Forelimb muscle (tissue), 1 donor: ENCODE results near the gene GSG1L. TPM values are rescaled to one million over a fixed set of nuclear protein-coding genes. Genes with fewer than 3 reads are reported as not detected.

Source experiments
- DNase-seq: peaks from one replicate; pipeline ENCODE4 v3.0.0-alpha.2; 2013; ENCODE audit warnings: low read depth
- polyA plus RNA-seq: library from polyadenylated mRNA; unstranded; fragments of 120-200 nt; gene quantifications from one replicate; pipeline ENCODE4 v1.2.1, GENCODE V29; 2013; ENCODE audit not compliant: insufficient read length

The GSG1L gene
- polyA plus RNA-seq, 1 donor: 2.0 TPM

DNA sequence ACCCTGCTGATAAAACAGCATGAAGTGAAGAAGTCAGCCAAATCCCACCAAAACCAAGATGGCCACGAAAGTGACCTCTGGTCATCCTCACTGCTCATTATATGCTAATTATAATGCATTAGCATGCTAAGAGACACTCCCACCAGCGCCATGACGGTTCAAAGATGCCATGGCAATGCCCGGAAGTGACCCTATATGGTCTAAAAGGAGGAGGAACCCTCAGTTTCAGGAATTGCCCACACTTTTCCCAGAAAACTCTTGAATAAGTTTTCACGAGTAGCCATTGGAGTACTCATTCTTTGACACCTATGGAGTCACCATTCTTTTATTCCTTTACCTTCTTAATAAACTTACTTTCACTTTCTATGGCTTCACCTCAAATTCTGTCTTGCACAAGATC, 44.3 kb downstream of the GSG1L start:
- no peak for DNase-seq

- no peak for DNase-seq
These were observed 48.7 kb downstream of the GSG1L start for GRCh38 chr16:28014851-28015250.

DNA sequence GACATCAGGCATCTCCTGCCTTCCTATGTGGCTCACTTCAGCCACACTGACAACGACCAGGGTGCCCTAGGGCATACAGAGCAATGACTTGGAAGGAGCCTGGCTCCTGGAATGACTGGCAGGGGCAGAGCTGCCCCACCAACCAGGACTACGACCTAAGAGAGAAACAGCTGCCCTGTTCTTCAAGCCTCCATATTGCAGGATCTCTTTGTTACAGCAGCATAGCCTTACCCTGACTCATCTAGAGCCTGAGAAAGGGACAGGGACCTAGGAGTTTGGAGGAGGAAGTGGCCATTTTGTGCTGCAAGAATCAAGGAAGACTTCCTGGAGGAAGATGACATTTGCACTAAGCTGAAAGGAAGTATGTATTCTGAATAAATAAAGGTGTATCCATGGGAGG, 49.6 kb downstream of the GSG1L start:
- DNase-seq: no peak

DNA sequence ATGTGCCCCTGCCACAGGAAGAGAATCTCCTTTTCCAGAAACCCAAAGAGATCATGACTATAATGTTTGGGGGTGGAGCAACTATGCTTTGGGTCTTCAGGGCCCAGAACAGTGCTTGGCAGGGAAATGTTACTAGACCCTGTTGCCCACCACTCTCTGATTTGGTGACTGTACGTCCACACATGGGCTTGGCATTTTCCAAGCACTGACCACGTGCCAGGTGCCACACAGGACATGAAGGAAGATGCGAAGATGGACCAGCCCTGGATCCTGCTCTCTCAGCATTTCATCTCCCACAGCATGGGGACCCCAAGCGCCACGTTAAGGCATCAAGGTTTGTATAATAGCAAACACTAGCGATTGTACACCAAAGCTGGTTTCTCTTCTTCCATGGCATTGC, 50.1 kb downstream of the GSG1L start:
- DNase-seq: no peak

- peak; percentile 17 for DNase-seq
These were observed 51.5 kb downstream of the GSG1L start for GRCh38 chr16:28011971-28012445.

DNA sequence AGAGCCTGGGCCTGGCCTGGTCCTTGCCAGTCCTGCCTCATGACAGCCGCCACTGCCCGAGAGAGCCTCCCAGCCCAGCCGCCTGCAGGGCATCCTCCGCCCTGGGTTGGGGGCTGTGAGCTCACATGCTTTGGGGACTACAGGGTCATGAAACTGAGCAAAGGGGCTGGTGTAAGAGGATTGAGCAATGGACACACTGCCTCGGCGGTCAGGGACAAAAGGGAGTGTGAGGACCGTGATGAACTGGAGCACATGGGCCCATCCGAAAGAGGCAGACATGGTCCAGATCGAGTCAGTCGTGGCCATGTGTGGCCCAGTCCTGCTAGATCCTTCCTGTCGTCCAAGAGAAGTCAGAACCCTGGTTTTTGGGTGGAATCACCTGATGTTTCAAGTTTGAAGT, 52.3 kb downstream of the GSG1L start:
- DNase-seq: no peak

DNA sequence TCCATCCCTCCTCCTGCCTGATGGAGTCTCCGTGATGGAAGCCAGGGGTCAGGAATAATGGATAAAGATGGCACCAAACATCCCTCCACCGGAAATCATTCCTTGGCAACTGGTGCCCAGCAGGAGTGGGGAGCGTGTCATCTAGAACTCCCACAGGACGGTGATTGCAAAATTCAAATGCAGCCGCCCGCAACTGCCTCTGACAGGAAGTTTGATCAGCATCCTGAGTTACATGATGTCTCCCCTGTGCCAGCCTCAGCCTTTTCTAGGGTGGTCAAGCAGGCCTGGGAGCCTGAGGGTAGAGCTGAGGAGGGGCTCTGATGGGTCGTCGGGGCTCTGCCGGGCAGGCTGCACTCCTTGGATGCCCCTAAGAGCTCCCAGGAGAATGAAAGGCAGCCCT, 52.8 kb downstream of the GSG1L start:
- DNase-seq: no peak

GRCh38 chr16:28009586-28010373, 53.7 kb downstream of the GSG1L start:
- DNase-seq: no peak

DNA sequence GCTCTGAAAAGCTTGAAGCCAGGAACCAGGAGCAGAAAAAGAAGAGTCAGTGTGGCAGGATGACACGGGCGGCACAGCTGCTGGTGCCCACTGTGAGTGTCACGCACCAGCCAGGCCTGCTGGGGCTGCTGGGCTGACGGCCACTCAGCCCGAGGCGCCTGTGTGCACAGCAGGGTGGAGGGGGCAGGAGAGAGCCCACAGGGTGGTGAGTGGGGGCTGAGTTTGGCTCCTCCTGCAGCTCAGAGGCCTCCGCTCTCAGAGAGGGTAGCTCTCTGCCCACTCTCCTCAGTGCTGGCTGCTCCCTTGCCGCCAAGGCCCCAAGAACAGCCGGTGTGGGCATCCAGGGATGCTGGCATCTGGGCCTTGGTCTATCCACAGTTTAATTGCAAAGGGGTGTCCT, 59.6 kb downstream of the GSG1L start:
- DNase-seq: no peak

DNA sequence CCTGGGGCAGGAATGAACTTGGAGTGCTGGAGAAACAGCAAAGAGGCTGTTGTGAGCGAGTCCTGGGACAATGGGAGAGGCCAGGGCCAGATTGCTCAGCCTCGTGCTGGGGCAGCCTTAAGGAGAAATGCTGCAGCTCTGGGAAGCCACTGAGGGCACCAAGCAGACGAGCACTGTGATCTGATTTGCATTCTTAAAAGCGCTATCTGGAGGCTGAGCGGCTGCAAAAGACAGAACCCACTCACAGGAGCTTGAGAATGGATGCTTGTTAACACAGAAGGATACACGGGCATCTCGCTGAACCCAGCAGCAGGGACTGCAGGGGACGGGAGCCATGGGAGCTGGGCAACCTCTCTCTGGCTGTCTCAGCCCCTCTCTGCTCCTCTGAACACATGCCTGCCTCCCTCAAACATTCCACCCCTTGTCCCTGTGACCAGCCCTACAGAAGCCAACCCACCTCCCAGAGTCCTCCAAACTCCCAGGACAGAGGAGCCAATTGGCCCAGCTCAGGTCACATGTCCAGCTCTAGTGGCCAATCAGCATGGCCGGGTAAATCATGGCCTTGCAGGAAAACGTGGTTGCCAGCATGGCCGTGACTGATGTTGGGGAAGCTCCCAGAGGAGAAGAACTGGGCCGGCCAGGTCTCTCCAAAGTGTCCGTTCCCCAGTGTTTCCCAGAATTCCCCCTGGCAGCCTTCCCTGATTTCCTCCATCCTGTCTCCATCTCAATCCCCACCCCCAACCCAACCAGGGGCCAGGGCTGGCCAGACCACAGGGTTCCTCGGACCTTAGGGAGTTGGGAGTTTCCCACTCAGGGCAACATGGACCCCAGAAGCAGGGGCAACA, 60.3 kb downstream of the GSG1L start:
- DNase-seq: no peak

DNA sequence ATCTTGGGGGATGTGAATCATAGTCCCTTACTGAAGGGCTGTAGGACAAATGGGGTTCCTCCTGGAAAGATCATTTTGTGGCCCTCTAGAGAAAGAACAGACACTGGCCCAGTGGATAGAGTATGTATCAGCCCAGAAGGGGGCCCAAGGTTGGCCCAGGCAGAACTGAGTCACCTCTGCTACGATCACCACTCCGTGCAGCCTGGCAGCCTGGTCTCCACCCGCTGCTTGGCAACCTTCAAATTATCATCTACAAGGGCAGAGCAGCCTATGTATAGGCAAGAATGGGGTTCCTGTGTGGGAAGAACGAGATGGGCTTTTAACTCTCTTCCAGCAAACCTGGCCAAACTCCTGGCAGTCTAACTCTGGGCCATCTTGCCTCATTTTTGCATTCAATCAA, 61.9 kb downstream of the GSG1L start:
- DNase-seq: no peak

DNA sequence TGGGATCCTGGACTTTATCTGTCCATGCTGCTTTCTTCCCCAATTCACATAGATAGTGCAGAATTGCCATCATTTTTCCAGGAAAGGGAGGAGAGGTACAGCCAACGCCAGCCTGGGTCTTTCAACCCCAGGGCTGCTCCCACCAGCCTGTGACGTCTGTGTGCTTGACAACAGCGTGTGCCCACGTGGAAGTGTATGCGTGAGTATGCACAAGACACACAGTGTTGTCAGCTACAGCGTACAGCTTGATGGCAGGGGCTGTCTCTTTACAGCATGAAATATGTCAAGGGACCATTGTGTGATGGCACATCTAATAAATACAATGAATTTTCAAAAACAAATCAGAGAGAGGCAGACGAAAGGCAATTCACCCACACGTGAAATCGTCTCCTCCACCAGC, 62.3 kb downstream of the GSG1L start:
- DNase-seq: no peak

DNA sequence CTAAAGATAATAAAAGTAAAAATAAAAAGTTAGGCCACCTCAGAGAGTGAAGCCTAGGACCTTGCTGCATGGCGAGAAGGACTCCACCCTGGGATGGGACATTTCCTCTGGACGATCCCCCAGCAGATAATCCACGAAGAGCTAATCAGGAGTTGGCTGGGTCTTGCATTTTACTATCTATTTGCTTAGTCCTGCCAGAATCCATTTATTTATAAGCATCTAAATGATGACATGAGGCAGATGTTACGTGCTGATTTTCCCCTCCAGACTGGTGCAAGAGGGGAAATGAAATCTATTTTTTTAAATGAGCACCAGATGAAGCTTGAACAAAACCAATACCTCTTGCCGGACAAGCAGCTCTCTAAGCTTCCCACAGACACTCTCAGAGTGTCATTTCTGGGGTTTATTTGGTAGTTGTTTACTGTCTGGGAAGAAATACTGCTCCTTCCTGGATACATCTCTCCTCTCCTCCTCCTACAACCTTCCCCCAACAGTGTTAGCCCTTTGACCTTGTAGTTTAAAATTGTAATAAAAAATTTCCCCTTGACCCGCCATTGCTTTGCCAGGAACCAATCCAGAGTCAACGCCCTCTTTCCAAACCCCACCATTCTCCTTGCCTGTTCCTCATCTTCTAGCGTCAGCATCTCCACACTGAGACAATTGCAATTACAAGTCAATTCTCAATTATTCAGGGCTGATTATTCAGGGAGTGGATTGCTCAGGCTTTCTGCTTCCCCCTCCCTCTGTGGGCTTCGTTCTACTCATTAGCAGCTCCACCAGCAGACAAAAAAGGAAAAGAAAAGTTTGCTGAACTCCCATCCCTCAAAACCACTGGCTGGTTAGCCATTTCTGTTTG, 63.0 kb downstream of the GSG1L start:
- no peak for DNase-seq

DNA sequence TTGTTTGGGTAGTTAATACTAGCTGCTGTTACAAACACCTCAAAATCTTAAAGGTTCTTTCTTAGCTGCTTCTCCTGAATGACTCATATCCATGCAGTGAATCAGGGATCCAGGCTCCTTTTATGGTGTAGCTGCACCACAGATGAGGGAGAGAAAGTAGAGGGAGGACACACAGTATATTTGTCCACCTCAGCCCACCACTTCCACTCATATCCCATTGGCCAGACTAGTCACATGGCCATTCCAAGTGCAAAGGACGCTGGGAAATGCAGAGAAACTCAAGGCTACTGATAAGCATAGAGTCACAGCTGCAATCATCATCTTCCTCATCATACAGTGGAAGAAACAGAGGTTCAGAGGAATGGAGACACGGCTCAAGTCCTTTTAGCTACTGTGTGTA, 63.8 kb downstream of the GSG1L start:
- no peak for DNase-seq

DNA sequence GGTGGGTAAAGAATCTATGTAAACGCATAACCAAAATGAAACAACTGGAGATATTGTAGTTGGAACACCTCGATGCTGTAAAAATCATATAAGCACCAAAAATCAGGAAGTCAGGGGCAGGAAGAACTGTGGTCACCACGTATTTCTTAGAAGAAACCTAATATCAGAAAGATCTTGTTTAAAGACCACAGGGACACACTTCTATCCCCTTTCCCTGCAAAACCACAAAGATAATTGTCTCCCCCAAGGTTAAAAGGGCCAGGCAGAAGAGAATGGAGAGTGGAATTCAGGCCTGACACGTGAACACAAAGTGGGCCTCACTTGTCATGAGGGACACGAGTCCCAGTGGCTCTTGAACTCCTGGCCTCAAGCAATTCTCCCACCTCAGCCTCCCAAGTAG, 68.1 kb downstream of the GSG1L start:
- DNase-seq: no peak

GRCh38 chr16:27994686-27995085, 68.8 kb downstream of the GSG1L start:
- no peak for DNase-seq

GRCh38 chr16:27993587-27993986, 69.9 kb downstream of the GSG1L start:
- no peak for DNase-seq

DNA sequence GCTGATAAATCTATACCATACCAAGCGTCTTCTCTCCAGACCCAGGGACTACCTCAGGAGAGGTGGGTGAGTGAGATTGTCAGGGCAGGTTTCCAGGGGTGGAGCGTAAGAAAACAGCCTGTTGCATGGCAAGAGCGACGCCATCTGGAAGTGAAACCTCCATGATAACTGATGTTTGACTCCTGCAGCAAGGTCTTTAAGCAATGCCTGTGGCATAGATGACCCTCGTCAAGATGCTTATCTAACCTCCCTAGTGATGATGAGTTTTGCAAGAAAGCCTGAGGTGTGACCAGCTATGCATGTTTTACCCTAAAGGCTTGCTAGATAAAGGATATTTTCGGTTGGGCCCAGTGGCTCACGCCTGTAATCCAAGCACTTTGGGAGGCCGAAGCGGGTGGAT, 71.6 kb downstream of the GSG1L start:
- DNase-seq: no peak

- no peak for DNase-seq
These were observed 77.5 kb downstream of the GSG1L start for GRCh38 chr16:27985981-27986380.

- no peak for DNase-seq
These were observed 79.4 kb downstream of the GSG1L start for GRCh38 chr16:27984121-27984520.

- no peak for DNase-seq
These were observed 80.3 kb downstream of the GSG1L start for GRCh38 chr16:27983244-27983643.

DNA sequence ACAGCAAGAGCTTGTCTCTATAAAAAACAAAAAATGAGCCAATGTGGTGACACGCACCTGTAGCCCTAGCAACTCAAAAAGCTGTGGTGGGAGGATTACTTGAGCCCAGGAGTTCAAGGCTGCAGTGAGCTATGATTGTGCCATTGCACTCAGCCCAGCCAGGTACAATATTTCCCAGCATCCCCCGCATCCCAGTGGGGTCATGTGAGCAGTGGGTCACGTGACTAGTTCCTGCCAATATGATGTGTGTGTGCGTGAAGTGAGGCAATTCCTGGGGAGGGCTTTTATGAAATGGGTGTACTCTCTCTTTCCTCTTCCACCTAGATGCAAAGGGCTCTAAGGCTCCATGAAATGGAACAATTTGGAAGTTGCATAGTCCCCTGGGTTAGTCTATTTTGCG, 81.3 kb downstream of the GSG1L start:
- DNase-seq: no peak
